Stimulated activated CD8-positive, alpha-beta memory T cell treated with anti-CD3 and anti-CD28 coated beads, Interleukin-4, amount 100 ng/mL, for 48 hours (primary cell): ENCODE data around the gene RBM5.
"Not testable (repeated sequence)": the region's sequence is repeated elsewhere in the genome, so short reads cannot be mapped to it uniquely, and the experiment has no call there.

Source experiments
- DNase-seq: peaks from one replicate; pipeline ENCODE4 v3.0.0-alpha.2; 2020

The RBM5 gene

DNA sequence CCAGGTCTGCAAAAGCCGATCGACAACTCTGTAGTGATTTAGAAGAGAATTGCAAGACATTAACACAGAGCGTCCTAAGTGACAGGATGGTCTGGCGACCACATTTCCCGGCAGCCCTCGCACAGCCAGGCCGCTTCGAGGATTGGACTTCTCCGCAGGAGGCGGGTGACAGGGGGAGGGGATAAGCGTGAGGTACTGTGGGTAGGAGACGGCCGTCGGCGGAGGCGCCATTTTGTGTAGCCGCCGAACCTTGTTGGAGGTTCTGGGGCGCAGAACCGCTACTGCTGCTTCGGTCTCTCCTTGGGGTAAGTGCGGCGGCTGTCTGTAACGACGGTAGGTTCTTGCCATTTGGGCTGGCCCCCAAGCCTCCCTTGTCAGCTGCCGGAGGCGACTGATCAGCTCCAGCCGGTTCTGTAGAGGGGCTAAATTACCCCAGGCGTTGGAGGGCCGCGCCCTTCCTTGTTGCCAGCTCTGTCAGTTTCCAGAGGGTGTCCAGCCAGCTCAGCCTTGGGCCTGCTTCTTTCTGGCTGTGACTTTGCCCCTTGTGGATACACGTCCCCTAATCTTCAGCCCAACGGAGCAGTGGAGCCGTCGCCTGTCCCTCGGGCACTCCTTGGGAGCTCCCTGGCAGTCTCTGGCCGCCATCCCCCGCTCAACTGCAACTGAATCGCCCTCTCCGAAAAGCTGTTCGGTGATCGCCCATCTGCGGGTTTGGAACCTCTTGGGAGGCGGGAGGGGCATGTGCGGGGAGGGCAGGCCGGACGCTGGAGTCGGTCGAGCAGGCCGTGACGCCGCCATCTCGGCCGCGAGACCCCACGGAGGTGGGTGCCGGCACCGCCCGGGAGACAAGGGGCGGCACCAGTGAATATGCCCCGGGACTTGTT, at the start of gene RBM5:
RBM5 (plus strand) TSS at position 195 of the 884 bp plus-strand sequence. CDS start 1,516 bp downstream, outside the sequence.
- DNase-seq: peak; percentile 93

DNA sequence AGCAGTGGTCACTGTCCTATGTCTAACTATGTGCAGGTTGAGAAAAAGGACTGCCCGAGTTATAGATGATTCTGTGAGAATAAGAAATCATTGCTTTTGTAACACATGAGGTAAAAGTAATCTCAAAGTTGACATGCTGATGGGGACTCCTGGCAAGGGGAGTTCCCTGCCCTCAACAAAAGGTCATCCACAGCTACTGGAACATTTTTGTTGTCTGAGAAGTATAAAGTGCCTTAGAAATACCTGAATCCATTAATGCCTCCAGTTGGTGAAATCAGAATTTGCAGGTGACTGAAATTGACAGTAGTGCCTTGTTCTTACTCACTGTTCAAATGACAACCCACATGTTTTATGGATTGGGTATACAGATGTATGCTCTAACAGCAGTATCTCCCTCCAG, 43.7 kb upstream of the RBM5 start:
- no peak for DNase-seq

GRCh38 chr3:50047426-50047825, 41.3 kb upstream of the RBM5 start:
- no peak for DNase-seq

DNA sequence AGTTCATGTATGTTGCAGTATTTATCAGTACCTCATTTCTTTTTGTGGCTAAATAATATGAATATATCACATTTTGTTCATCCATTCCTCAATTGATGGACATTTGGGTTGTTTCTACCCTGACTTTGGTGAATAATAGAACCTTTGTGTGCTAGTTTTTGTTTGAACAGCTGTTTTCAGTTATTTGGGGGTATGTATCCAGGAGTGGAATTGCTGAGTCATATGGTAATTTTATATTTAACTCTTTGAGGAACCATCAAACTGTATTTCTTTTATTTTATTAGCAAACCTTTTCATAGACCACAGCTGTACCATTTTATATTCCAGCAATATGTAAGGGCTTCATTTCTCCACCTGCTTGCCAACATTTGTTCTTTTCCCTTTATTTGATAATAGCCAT, 38.4 kb upstream of the RBM5 start:
- no peak for DNase-seq

DNA sequence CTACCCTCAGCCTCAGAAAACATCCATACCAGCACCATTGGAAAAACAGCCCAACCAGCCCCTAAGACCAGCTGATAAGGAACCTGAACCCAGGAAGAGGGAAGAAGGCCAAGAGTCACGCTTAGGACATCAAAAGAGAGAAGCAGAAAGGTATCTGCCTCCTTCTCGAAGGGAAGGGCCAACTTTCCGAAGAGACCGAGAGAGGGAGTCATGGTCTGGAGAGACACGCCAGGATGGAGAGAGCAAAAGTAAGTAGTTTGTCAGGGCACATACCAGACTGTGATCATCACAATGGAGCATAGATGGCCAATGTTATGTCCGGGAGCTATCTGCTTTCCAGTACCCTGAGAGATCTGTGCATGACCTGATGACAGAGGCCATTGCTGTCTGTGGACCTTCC, 31.0 kb upstream of the RBM5 start:
- no peak for DNase-seq

GRCh38 chr3:50068134-50068533, 20.6 kb upstream of the RBM5 start:
- no peak for DNase-seq

GRCh38 chr3:50078091-50078490, 10.6 kb upstream of the RBM5 start:
- no peak for DNase-seq

GRCh38 chr3:50078622-50079021, 10.1 kb upstream of the RBM5 start:
- no peak for DNase-seq

DNA sequence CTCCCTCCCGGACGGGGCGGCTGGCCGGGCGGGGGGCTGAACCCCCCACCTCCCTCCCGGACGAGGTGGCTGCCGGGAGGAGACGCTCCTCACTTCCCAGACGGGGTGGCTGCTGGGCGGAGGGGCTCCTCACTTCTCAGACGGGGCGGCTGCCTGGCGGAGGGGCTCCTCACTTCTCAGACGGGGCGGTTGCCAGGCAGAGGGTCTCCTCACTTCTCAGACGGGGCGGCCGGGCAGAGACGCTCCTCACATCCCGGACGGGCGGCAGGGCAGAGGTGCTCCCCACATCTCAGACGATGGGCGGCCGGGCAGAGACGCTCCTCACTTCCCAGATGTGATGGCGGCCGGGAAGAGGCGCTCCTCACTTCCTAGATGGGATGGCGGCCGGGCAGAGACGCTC, 3.8 kb upstream of the RBM5 start:
- not testable (repeated sequence) for DNase-seq

DNA sequence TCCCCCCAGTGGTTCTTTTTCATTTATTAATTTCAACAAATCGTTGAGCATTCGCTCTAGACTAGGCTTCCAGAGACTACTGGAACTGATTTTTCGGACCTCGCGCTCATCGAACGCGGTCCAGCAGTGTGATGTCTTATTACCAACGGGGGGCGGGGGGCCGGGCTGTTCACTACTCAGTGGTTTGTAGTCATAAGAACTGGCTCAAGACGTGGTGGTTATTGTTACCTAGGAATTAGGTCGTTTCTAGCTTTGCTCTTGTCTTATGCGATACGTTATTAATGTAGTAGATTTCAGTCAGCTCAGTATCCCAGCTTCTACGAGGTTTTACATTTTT, 858 bp downstream of the RBM5 start:
- no peak for DNase-seq

DNA sequence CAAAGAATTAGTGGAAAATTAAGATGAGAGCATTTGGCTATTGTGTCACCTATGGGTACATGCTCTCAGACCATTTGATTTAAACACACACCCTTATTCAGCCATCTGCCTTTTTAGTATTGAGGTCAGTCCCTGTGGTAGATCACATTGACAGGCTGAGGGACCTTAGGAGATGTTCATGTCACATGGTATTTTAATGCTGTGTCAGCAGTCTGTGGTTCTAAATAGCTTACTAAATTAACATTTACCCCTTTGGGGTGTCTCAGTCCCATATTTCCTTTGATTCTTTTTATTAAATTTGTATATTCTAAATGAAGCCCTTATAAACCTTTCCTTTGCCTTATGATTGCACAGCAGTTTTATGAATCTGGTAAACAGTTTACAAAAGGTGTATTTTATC, 2.3 kb downstream of the RBM5 start:
- no peak for DNase-seq

DNA sequence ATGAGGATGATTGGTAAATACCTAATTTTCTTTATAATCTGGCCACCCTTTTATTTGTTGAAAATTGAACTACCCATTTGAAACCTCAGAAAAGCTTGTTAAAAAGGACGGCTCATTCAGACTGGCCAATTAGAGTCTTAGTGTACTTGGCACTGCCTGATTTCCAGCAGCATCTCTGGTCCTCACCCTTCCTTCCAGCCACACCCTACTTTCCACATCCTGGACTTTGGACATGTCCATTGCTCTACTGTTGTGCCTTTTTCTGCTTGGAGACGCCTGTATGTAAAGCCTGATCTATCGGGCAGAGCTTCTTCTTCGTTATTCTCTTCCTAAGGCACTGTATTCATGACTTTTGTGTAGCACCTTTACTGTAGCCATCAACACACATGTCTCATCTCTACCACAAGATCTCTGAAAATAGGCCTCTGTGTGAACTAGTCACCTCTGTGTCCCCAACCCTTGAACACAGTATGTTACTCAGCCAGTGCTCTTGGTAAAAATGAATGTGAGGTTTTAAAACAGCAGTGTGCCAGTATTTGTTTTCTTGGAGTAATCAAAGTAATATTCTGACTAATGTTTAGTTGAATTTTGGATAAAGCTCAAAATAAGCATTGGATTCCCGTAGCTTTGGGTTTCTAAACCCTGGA, 6.8 kb downstream of the RBM5 start:
- no peak for DNase-seq

DNA sequence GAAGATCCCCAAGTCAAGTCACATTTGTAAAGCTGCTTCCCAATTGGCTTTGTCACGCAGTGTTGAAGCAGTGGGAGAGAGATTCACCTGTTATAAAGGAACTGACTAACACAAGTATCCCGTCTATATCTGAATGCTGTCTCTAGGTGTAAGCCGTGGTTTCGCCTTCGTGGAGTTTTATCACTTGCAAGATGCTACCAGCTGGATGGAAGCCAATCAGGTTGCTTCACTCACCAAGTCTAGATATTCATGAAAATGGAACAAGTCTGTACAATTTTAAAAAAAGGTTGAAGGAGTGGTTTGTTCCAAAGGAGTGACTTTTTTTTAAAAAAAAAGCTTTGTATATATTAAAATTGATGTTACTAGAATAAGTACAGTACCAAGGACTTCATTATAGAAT, 11.7 kb downstream of the RBM5 start:
- DNase-seq: no peak

- DNase-seq: no peak
Measured at GRCh38 chr3:50100956-50101845, 12.5 kb downstream of the RBM5 start.

- DNase-seq: no peak
Measured at GRCh38 chr3:50102558-50102957, 13.8 kb downstream of the RBM5 start.

- DNase-seq: no peak
Measured at GRCh38 chr3:50111757-50112156, 23.0 kb downstream of the RBM5 start.

DNA sequence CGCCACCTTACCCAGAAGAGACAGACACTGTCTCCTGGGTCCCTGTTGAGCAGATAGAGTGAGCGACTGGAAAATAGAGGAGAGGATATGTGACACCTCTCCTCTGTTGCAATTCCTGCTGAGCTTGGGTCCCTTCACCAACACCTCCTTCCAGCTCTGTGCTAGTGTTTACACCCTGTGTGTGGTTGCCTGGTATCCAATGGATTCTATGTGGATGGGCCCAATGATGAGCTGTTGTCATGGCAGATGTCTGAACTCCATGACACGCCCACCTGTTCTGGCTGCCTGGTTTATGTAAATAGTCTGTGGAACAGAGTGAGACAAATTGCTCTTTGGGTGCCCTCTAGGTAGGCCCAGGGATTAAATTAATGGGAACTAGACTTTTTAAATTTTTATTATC, 23.7 kb downstream of the RBM5 start:
- no peak for DNase-seq

DNA sequence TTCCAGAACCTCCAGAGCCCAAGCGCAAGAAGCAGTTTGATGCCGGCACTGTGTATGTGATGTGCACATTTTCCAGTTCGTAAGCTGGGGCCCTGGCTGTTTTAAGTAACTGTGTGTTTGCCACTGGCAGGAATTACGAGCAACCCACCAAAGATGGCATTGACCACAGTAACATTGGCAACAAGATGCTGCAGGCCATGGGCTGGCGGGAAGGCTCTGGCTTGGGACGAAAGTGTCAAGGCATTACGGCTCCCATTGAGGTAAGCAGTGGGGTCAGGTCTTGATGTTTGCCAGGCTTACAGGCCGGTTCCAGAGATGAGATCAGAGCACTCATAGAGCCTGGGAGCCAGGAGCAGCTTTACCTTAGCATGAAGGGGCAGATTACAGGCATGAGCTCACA, 28.4 kb downstream of the RBM5 start:
- no peak for DNase-seq

GRCh38 chr3:50118237-50118636, 29.5 kb downstream of the RBM5 start:
- DNase-seq: no peak

DNA sequence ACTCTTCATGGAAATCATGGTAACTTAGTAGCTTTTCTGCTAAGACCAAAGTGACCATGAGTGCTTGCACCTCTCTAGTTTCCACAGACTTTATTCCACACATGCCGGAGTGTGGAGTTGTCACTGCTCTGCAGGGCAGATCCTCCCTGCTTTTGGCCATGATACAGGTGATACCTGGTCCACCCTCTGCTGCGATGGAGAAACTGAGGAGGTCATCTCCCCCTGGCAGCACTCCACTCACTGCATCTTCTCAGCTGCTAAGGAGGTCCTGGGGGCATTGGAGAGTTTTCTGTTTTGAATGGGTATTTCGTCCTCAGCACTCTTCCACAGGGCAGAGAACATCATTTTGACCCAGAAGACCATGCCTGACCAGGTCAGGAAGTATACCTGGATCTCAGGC, 31.1 kb downstream of the RBM5 start:
- DNase-seq: no peak

DNA sequence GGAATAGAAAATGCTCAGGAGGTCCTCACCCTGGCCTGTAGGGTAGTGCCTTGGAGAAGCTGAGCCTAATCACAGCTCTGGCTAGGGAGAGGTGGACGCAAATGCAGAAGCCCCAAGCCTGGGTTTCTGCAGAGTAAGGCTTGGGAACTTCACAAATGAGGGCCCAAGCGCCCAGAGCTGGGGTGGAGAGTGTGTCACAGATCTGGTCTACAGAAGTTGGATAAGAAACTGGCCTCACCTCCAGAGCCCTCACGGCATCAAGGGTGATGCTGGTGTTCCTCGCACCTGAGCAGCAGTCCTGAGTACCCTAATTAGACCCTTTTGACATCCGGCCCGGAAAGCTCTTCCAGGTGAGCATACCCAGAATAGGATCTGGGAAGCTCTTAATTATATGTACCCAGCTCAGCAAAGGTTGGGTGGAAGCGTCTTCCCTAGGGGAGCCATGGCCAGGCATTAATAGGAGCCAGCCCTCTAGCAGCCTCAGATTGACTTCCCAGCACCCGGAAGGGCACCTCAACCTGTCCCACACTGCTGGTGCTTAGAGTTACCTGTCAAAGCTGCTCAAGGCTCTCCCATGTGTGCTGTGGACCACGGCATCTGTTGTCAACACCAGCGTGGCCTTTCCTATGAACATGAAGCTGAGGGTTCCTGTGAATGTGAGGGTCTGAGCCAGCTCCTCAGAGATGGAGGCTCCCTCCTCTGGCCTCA, 31.8 kb downstream of the RBM5 start:
- DNase-seq: no peak

GRCh38 chr3:50121072-50122032, 32.6 kb downstream of the RBM5 start:
- DNase-seq: peak; percentile 84
